GM10847 (cell line): Measurements from ENCODE around the gene MEGF8.

ENCODE experiments used
- POLR2A ChIP-seq: IDR thresholded peaks from 2 replicates; pipeline ENCODE4 v1.6.1; 2011; ENCODE audit not compliant: insufficient read length; ENCODE audit errors: extremely low read depth

Gene MEGF8

GRCh38 chr19:42369433-42370067, 44.1 kb downstream of the MEGF8 start:
- TF ChIP-seq POLR2A, result no peak

- TF ChIP-seq POLR2A, result no peak
These were observed 44.7 kb downstream of the MEGF8 start for GRCh38 chr19:42370068-42370520.

GRCh38 chr19:42370626-42371175, 45.3 kb downstream of the MEGF8 start:
- TF ChIP-seq POLR2A, result no peak

GRCh38 chr19:42374826-42375376, 49.5 kb downstream of the MEGF8 start:
- TF ChIP-seq POLR2A, result no peak

GRCh38 chr19:42375415-42376176, 50.2 kb downstream of the MEGF8 start:
- TF ChIP-seq POLR2A, result no peak

- TF ChIP-seq POLR2A, result no peak
These were observed 50.7 kb downstream of the MEGF8 start for GRCh38 chr19:42376177-42376555.

- TF ChIP-seq POLR2A, result no peak
These were observed 53.1 kb downstream of the MEGF8 start for GRCh38 chr19:42378225-42379215.

- TF ChIP-seq POLR2A, result no peak
These were observed 54.7 kb downstream of the MEGF8 start for GRCh38 chr19:42380155-42380554.

- no peak for TF ChIP-seq POLR2A
These were observed 61.7 kb downstream of the MEGF8 start for GRCh38 chr19:42386974-42387707.

GRCh38 chr19:42388851-42389489, 63.5 kb downstream of the MEGF8 start:
- TF ChIP-seq POLR2A, result no peak

GRCh38 chr19:42389899-42390298, 64.5 kb downstream of the MEGF8 start, which contains the start of gene CNFN:
Gene CNFN, minus strand, starts transcription at chr19:42390297. Its CDS starts 1,260 bp downstream, at chr19:42389037.
- TF ChIP-seq POLR2A, result no peak

- no peak for TF ChIP-seq POLR2A
These were observed 66.7 kb downstream of the MEGF8 start for GRCh38 chr19:42392165-42392564.

- no peak for TF ChIP-seq POLR2A
These were observed 69.3 kb downstream of the MEGF8 start for GRCh38 chr19:42394751-42395150.
